HCT116 (cell line): ENCODE data around the gene DRAP1. TPM values are rescaled to one million over a fixed set of nuclear protein-coding genes. Genes with fewer than 3 reads are reported as not detected.

Experiments used
- ATAC-seq: fragments of 200-7000 bp; cut with Tn5 transposase; 2 replicates; pipeline ENCODE4 v1.9.1; 2020; ENCODE audit warnings: mild to moderate bottlenecking, moderate library complexity
- BruUV-seq: library from RNA; stranded (reverse); fragments of 400-500 nt; replicated peaks from 2 replicates; lab custom pipeline; 2021; lab: Mats Ljungman, UMichigan
- CTCF ChIA-PET: fragments of 300-600 bp; sonication (Branson Sonifier 250); formaldehyde crosslinking; loops from one replicate; lab custom pipeline; 2021; ENCODE audit warnings: antibody characterized with exemption; lab: Charles Lee
- POLR2A ChIA-PET: fragments of 300-600, 350-600 bp; sonication (Branson Sonifier 250); formaldehyde crosslinking; loops from one replicate; lab custom pipeline; 2021; ENCODE audit warnings: antibody characterized with exemption; lab: Charles Lee
- RAD21 ChIA-PET, 2 experiments: fragments of 300-600 bp; sonication (Branson Sonifier 250); formaldehyde crosslinking; loops; one replicate each; lab custom pipeline; 2023; ENCODE audit warnings: low total read pairs in 2 of 2; ENCODE audit not compliant: uncharacterized antibody in 2 of 2, unreplicated experiment in 2 of 2, low non-redundant PET in 1 of 2; lab: Charles Lee
- DNase-seq: peaks from one replicate; pipeline ENCODE4 v3.0.0-alpha.2; 2010; ENCODE audit warnings: low read depth, low spot score
- H2AFZ ChIP-seq: fragments of 200-600 bp; shearing (Covaris generic), sonication (generic); 2 replicates; pipeline ENCODE4 v1.6.1; 2017; ENCODE audit warnings: low read depth, mixed run types, mixed read lengths, antibody characterized with exemption, low read length; ENCODE audit not compliant: poor library complexity, severe bottlenecking
- H3K27ac ChIP-seq: 2 replicates; pipeline ENCODE4 v1.5.1; 2012; ENCODE audit warnings: low read depth, low read length
- H3K27me3 ChIP-seq: fragments of 200-600 bp; sonication (generic); 2 replicates; pipeline ENCODE4 v1.6.1; 2016; ENCODE audit warnings: mixed run types, low read length, mixed read lengths; ENCODE audit not compliant: insufficient read depth
- H3K36me3 ChIP-seq, 2 experiments: fragments of 200-500 bp in 1 of 2; fragments of 200-600 bp in 1 of 2; sonication (Bioruptor generic) in 1 of 2; sonication (generic) in 1 of 2; 2 replicates each; pipeline versions ENCODE4 v1.5.1 to v1.6.1; 2014 to 2016; ENCODE audit warnings: low read length in 2 of 2, inconsistent platforms in 1 of 2, mixed read lengths in 1 of 2, mixed run types in 1 of 2; ENCODE audit not compliant: insufficient read depth in 2 of 2, control insufficient read depth in 1 of 2
- H3K4me1 ChIP-seq, 2 experiments: fragments of 200-600 bp in 1 of 2; sonication (generic) in 1 of 2; 2 replicates each; pipeline versions ENCODE4 v1.5.1 to v1.6.1; 2012 to 2017; ENCODE audit warnings: low read length in 2 of 2, inconsistent platforms in 1 of 2, mild to moderate bottlenecking in 1 of 2, mixed read lengths in 1 of 2, mixed run types in 1 of 2, moderate library complexity in 1 of 2; ENCODE audit not compliant: insufficient read depth in 2 of 2, control insufficient read depth in 1 of 2
- H3K4me2 ChIP-seq: fragments of 200-600 bp; sonication (generic); 2 replicates; pipeline ENCODE4 v1.6.1; 2017; ENCODE audit warnings: mixed run types, low read length, mixed read lengths
- H3K4me3 ChIP-seq, 2 experiments: fragments of 200-600 bp in 1 of 2; sonication (generic) in 1 of 2; replicated peaks in 1 of 2; 2 replicates each; pipeline ENCODE4 v1.5.1; 2011 to 2016; ENCODE audit warnings: low read length in 2 of 2, control low read depth in 1 of 2, low read depth in 1 of 2, mild to moderate bottlenecking in 1 of 2, mixed read lengths in 1 of 2, mixed run types in 1 of 2
- H3K79me2 ChIP-seq: fragments of 200-600 bp; sonication (generic); 2 replicates; pipeline ENCODE4 v1.6.1; 2017; ENCODE audit warnings: mild to moderate bottlenecking, mixed run types, low read length, moderate library complexity, mixed read lengths; ENCODE audit not compliant: insufficient read depth
- H3K9ac ChIP-seq: fragments of 200-600 bp; sonication (generic); 2 replicates; pipeline ENCODE4 v1.6.1; 2016; ENCODE audit warnings: low read length, mixed read lengths
- H3K9me2 ChIP-seq: fragments of 200-600 bp; sonication (generic), shearing (Covaris generic); 2 replicates; pipeline ENCODE4 v1.6.1; 2017; ENCODE audit warnings: mixed run types, mild to moderate bottlenecking, moderate library complexity; ENCODE audit not compliant: insufficient read depth
- H3K9me3 ChIP-seq, 2 experiments: fragments of 200-500 bp in 1 of 2; fragments of 200-600 bp in 1 of 2; sonication (Bioruptor generic) in 1 of 2; sonication (generic) in 1 of 2; 2 replicates each; pipeline ENCODE4 v1.6.1; 2014 to 2017; ENCODE audit warnings: low read length in 2 of 2, mixed read lengths in 2 of 2, inconsistent platforms in 1 of 2, low read depth in 1 of 2, mild to moderate bottlenecking in 1 of 2, mixed run types in 1 of 2, moderate library complexity in 1 of 2; ENCODE audit not compliant: control insufficient read depth in 1 of 2, insufficient read depth in 1 of 2
- H4K20me1 ChIP-seq: fragments of 200-600 bp; sonication (generic), shearing (Covaris generic); 2 replicates; pipeline ENCODE4 v1.6.1; 2017; ENCODE audit warnings: mixed run types, mild to moderate bottlenecking, moderate library complexity; ENCODE audit not compliant: insufficient read depth
- CEBPB ChIP-seq: IDR thresholded peaks from 2 replicates; pipeline ENCODE4 v1.6.1; 2012; ENCODE audit warnings: low read depth
- EGR1 ChIP-seq: IDR thresholded peaks from 2 replicates; pipeline ENCODE4 v1.6.1; 2012; ENCODE audit warnings: low read depth
- ELF1 ChIP-seq: IDR thresholded peaks from 2 replicates; pipeline ENCODE4 v1.6.1; 2012; ENCODE audit warnings: low read depth, borderline replicate concordance
- EZH2 ChIP-seq: fragments of 200-600 bp; sonication (generic); IDR thresholded peaks from 2 replicates; pipeline ENCODE4 v1.6.1; 2017; ENCODE audit warnings: antibody characterized with exemption, mixed run types
- EZH2phosphoT487 ChIP-seq: fragments of 200-600 bp; IDR thresholded peaks from 2 replicates; pipeline ENCODE4 v1.6.1; 2018; ENCODE audit warnings: antibody characterized with exemption, borderline replicate concordance
- FOSL1 ChIP-seq: IDR thresholded peaks from 2 replicates; pipeline ENCODE4 v1.6.1; 2012; ENCODE audit warnings: low read depth
- REST ChIP-seq: IDR thresholded peaks from 2 replicates; pipeline ENCODE4 v1.6.1; 2012; ENCODE audit warnings: low read depth
- SIN3A ChIP-seq: IDR thresholded peaks from 2 replicates; pipeline ENCODE4 v1.6.1; 2012; ENCODE audit warnings: low read depth
- YY1 ChIP-seq: IDR thresholded peaks from 2 replicates; pipeline ENCODE4 v1.6.1; 2011; ENCODE audit warnings: low read length, low read depth, moderate library complexity, mild to moderate bottlenecking; ENCODE audit not compliant: insufficient replicate concordance; ENCODE audit errors: extremely low read depth
- ZBTB33 ChIP-seq: IDR thresholded peaks from 2 replicates; pipeline ENCODE4 v1.6.1; 2011; ENCODE audit warnings: mild to moderate bottlenecking, low read length, moderate library complexity; ENCODE audit not compliant: insufficient replicate concordance; ENCODE audit errors: extremely low read depth
- intact Hi-C: fragments of 100-400 bp; cut with micrococcal nuclease; formaldehyde crosslinking; loops from 2 replicates; pipeline ENCODE4 v1.10.0; 2022
- total RNA-seq: library from RNA; stranded (reverse); gene quantifications from one replicate; pipeline ENCODE4 v1.2.1, GENCODE V29; 2021; ENCODE audit not compliant: unreplicated experiment
- TF ChIP-seq, protein P1 (sequence below): IDR thresholded peaks from 2 replicates; pipeline ENCODE4 v1.6.1; 2012
- TF ChIP-seq, protein P2 (sequence below): IDR thresholded peaks from 2 replicates; pipeline ENCODE4 v1.6.1; 2012

Gene DRAP1
- total RNA-seq, 1 experiment from 2014 or later, result 158 TPM

DNA sequence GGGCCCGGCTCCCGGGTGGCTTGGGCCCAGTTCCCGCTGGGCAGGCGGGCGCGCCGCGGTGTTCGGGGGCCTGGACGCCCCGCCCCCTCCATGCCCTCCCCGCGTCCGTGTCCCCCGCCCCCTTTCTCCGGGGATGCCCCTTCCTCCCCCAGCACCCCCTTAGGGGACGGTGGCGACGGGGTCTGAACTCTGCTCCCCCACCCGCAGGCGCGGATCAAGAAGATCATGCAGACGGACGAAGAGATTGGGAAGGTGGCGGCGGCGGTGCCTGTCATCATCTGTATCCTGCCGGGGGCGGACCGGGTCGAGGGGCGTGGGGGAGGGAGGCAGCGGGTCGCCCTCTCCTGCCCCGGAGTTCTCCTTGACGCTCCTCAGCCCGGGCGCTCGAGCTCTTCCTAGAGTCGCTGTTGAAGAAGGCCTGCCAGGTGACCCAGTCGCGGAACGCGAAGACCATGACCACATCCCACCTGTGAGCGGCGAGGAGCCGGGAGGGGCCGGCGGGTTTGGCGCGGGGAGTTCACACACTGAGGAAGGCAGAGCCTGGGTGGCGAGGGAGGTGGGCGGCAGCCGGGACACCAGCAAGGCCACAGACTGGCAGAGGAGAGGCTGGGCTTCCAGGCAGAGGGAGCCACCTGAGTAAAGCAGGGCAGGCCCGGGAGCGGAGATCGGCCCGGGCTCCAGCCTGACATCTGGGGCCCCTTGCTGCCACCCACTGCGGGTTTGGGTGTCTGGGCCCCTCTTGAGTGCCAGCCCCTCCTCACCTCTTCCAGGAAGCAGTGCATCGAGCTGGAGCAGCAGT lies 546 bp downstream of the DRAP1 start:
- H3K4me3 ChIP-seq, result peak overlapping the region; percentile 74 to 94
- ChIA-PET CTCF (interaction anchor here (1.2 kb wide), 1 partner anchor 31 kb away, joined by 4 read pairs; the partner anchor contains the start of gene FIBP), RAD21 (no interaction called here), POLR2A (interaction anchor here (0.6 kb wide), 1 partner anchor 29 kb away, joined by 3 read pairs; the partner anchor contains the start of gene CCDC85B)
- peaks cover 44% of the 10 kb centered on the region for H3K79me2 ChIP-seq
- intact Hi-C loops, result no loop called here
- ATAC-seq (peak; percentile 24), DNase-seq (no peak)
- H3K4me1 ChIP-seq, result peaks cover 35 to 47% of the 10 kb centered on the region in 2 experiments
- H2AFZ ChIP-seq, result no peak overlapping the region
- no peaks in the 10 kb centered on the region for H3K9me2 ChIP-seq
- H4K20me1 ChIP-seq, result no peaks in the 10 kb centered on the region
- peak overlapping the region; percentile 96 for H3K4me2 ChIP-seq
- BruUV-seq, result no TSS peak
- H3K36me3 ChIP-seq, result peaks cover 5 to 27% of the 10 kb centered on the region in 2 experiments; a peak in 3 of 4 replicates
- H3K9ac ChIP-seq, result peak overlapping the region; percentile 80
- H3K27me3 ChIP-seq, result no peaks in the 10 kb centered on the region
- TF ChIP-seq EZH2phosphoT487, result no peak
- TF ChIP-seq ELF1, result no peak
- TF ChIP-seq ZBTB33, result no peak
- TF ChIP-seq YY1, result no peak
- no peak for TF ChIP-seq REST
- TF ChIP-seq SIN3A, result no peak
- TF ChIP-seq CEBPB, result no peak
- TF ChIP-seq, protein P1, sequence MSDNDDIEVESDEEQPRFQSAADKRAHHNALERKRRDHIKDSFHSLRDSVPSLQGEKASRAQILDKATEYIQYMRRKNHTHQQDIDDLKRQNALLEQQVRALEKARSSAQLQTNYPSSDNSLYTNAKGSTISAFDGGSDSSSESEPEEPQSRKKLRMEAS, result no peak
- no peak for TF ChIP-seq EZH2
- TF ChIP-seq FOSL1, result no peak
- TF ChIP-seq, protein P2, sequence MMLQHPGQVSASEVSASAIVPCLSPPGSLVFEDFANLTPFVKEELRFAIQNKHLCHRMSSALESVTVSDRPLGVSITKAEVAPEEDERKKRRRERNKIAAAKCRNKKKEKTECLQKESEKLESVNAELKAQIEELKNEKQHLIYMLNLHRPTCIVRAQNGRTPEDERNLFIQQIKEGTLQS, result no peak
- TF ChIP-seq EGR1, result no peak
- peak overlapping the region; percentile 71 for H3K27ac ChIP-seq
- H3K9me3 ChIP-seq, result no peaks in the 10 kb centered on the region
